NCI-H187 (cell line): ENCODE data around the gene TWIST2.

ENCODE experiments used
- DNase-seq, 2 experiments: peaks; one replicate each; lab custom pipeline; 2025; lab: John Stamatoyannopoulos, UW

Gene TWIST2

DNA sequence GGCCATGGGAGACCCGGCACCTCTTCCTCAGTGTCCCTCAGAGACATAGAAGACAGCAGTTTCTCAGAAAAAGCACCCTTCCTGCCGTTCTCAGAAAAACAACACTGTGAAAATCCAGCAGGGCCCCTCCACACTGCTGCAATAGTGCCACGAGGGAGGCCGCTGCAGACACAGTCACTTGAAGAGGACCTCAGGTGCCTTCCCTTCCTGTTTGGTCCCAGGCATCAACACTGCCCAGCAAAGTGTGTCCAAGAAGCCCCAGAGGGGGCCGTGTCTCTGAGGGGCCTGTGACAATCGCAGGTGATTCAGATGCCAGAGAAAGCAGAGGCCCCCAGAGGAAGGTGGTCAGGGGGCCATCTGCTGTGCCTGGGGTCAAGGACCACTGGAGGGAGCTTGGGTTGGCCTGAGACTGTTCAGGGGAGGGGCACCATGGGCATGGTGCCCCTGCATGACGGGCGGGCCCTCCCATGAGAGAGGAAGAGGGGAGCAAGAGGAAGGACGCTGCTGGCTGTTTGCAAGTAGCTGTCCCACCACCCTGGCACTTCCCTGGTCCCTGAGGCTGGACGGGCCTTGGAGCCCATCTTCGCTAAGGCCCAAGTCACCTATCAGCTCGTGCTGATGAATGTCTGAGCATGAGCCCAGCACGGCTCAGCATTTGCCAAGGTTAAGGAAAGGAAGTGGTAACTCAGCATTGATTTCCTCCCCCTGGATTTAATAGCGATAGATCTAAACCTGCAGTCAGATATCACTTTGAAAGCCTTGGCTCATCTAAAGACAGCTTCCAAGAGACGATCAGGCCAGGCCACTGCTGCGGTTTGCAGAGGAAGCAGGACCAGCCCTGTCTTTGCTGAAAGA, 9.1 kb downstream of the TWIST2 start:
- DNase-seq = no peak

DNA sequence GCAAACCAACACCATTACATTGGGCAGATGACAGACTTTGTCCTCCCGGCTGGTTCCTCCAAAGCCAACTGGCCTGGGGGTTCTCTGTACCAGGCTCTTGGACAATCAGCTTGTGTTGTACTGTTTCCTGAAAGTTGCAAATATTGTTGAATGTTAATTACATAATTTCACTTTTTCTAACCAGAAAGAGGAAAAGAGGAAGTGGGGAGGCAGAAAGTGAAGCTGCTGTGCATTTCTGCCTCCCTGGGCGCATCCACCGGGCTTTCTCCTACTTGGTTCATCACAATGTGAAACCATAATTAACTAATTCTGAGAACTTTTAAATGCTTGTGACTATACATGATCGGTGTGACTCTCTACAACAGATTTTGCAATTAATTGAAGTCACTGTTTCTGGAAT, 10.1 kb downstream of the TWIST2 start:
- DNase-seq = no peak

DNA sequence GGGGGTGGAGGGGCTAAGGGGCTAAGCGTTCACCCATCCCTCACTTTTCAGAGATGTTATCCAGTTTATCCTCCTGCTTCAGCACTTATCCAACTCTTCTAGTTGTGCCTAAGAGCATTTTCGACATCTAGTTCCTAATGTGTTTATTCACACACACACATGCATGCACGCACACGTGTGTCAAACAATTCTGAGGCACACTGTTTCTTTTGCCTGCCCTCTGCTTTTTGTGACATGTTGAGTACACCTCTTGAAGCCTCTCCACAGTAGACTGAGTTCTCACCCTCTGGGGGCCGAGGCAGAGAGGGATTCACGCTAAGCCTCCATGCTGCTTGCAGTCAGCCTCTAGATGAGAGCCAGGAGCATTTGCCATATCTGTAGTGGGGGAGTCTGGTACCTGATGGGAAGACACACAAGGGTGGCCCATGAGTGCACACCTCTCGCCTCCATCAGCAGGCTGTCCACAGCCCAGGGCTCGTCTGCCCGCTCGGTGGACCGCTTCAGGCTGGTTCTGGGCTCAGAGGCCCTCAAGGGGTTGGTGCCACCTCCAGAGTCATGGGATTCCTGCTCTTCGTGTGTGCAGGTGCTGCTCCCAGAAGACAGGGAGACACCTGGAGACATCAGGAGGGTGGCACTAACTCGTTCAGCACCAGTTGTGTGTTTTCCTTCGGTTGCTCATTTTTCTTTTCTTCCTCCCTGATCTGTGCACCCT, 11.9 kb downstream of the TWIST2 start:
- no peak for DNase-seq

DNA sequence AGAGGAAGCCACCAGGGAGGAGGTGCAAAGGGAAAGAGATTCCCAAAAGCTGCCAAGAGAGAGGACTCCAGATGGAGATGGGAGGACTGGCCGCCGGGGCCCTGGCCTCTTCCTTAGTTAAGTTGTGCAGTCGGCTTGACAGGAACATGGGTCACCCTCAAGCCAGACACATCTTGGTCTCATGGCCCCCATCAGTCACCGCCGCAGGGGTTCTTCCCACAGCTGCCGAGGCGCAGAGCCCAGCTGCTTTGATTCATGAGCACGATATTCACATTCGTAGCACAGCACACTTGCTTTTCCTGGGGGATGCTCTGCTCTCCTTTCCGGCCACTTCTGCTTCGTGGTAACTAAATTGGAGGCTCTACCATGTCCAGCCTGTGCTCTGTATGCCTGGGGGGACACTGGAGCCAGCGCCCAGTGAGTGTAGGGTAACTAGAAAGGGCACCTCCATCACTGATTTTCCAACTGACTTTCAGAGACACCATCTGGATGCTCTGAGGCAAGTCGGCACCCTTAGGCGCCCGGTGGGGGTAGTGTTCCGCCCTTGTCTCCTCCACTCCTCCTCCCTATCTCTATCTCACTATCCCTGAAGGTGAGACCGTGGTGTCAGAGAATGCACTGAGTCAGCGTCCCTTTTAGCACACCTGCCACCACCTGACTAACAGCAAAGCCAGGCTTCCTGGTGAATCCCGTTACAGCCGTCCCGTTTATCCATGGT, 13.3 kb downstream of the TWIST2 start:
- no peak for DNase-seq

DNA sequence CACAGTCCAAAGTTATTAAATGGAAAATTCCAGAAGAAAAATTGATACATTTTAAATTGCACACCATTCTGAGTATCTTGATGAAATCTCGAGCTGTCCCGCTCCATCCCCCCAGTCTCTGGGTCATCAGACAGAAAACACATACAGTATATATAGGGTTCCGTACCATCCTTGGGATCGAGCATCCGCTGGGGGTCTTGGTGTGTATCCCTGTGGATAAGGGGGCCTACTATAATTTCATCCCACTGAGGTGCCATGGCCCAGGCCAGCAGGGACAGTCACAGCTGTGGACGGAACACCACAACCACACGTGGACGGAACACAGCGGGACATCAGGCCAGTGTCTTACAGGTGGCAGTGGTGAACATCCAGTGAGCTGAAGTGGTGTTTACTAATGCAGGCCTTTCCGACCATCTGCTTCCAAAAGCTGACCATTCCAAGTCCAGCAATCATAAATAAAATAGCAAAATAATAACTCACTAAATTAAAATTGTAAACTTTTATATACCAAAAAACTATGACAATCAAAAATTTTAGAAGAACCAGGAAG, 14.0 kb downstream of the TWIST2 start:
- no peak for DNase-seq

DNA sequence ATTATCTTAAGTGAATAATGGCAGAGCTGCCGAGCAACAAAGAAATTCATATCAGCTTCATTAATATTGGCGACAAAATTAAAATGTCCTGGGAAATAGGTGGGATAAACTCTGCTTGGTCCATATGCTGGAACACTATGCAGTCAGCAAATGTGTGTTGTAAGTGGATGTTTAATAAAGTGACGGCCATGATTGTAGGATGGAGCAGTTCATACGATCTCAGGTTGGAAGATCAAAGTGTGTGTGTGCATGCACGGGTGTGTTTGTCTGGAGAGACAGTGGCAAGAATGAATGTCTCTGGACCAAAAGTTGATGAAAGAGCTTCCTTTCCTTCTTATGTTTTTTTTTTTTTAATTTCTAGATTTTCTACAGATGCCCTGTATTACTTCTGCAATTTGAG, 14.8 kb downstream of the TWIST2 start:
- no peak for DNase-seq

DNA sequence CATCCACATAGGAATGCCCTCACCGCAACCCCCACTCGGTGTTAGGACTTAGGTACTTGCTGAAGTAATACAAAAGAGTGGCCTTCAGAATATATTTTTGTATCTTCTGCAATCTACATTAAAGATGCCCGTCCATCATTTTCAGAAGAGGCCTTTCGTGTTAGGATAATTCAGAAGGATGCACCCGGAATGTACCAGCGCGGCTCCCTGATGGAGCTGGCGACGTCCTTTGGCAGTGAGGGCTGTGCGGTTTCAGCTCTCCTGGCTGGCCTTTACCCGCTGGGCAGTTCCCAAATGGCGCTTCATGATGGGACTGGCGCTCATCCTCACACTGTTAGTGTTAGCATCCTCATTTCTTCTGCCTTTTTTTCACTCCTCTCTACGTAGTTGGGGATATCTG, 15.3 kb downstream of the TWIST2 start:
- DNase-seq = no peak

DNA sequence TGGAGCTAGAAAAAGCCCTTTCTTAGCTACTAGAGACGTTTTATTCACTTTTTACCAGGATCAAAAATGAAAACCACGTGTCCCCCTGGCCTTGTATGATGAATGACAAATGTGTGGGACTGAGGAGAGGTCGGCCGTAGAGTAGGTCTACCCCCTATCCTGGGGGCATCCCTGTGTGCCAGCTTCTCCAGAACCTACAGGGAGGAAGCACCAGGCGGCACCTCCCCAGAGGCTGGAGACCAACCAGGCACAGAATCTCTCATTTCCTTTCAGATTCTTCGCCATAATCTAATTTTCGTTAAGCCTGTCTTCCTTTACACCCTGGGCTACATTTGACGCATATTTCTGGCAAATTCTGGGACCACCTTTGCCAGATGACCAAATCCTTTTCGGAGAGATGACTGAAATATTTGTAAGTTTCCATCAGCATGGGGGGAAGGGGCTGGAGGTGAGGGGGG, 15.9 kb downstream of the TWIST2 start:
- no peak for DNase-seq

DNA sequence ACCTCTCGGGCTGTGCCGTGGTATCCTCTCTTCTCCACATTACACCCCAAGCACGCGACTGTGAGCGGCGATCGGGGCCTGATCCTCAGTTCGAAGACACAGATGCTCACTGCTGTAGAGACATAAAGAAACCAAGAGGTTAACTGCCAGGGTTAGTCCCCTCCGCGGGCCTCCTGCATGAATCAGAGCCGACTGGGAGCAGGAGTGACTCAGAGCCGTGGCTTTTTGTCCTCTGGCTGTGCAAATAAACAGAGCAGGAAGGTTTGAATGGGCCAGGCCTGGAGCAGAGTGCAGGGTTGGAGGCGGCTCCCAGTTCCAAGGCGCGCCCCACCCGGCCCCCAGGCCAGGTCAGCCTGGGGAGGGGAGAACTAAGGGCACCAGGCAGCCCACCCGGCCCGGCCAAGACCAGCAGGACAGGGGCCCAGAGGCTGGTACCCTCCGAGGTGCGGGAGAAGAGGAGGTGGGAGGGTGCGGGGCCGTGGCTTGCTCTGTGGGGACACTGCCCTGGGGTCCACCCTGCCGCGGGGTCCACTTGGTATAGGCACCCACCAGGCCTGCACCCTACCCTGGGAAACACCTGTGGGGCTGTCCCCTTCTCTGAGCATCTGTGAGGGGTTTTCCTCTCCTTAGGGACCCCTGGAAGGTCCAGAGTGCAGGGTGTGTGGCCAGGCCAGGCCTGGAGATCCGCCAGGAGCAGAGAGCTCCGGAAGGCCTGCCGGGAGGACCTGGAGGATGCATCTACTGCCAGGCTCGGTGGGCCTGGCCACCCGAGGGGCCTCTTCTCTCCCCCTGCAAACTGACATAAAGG, 16.5 kb downstream of the TWIST2 start:
- DNase-seq = no peak

DNA sequence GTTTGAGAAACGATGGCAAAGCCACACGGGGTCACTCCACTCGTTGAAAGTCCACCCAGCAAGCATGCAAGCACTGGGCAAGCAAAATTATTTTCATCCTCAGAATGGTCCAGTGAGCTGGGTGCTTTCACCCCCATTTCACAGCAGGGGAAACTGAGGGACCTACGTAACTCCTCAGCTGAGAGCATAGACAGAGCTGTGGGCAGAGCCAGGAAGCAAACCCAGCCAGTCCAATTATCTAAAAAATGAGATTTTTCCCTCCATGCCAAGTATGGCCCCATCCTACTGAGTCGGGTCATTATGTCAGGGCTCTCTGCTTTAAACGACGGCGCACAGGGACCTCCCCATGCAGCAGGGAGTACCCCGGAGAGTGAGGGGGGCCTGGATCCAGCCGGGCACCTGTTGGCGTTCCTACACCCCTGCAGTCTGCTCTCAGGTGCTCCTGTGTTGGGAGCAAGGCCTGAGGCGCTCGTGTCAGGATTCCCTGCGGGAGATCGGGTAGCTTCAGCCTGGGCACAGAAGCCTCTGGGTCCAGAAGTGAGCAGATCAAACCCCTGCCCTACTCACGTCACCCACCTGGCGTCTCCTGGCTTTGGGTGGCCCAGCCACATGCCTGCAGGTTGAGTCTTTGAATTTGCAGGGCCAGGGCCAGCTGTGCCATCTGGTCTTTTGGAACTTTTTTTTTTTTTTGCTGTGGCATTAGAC, 17.3 kb downstream of the TWIST2 start:
- DNase-seq = no peak

DNA sequence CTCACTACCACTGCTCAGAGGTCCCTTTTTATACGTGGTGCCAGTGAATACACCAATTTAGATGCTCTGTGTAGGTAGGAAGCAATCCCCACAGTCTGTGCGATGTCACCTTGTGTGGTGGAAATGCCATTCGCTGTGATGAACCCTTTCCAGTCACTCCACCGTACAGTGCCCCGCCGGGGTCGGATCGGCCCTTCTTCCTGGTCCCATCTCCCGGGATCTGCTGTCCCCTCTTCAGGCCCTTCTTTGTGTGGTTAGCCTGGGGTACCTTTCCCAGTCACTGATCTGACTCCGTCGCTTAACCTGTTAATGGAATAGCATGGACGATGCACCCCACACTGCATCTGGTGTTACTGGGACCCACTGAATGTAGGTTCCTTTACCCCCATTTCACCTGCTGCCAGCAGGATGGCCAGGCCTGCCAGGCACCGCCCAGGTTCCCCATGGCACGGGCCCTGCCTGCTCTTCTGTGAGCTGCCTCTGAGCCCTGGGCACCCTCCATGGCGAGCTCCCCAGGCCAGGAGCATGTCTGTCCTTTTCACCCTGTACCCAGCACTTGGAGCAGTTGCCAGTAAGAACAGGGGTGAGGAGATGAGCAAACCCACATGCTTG, 18.0 kb downstream of the TWIST2 start:
- no peak for DNase-seq

DNA sequence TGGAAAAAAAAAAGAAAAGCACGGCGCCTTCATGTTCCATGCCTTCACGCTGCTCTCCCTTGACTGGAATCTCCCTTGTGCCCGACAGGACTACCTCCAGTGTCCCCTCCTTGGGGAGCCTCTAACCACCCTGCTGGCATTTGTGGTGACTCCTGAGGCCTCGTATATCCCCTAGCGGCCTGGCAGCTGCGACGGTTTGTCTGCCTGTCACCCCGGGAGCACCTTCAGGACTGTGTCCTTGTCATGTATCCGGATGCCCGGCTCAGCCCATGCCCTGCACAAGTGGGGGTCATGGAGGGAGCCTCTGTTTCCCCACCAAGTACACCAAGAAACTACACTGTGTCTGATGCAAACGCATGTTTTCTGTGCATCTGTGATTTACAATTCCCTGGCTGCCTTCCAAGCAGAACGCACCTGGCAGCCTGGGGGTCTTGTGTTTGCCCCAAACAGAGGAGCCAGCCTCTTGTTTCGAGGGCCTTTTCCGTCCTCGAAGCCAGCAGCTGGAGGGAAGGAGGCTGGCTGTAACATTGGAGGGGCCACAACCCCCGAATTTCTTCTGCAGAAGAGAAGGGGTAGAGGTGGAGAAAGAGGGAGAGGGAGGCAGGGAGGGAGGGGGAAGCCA, 18.9 kb downstream of the TWIST2 start:
- DNase-seq = no peak

DNA sequence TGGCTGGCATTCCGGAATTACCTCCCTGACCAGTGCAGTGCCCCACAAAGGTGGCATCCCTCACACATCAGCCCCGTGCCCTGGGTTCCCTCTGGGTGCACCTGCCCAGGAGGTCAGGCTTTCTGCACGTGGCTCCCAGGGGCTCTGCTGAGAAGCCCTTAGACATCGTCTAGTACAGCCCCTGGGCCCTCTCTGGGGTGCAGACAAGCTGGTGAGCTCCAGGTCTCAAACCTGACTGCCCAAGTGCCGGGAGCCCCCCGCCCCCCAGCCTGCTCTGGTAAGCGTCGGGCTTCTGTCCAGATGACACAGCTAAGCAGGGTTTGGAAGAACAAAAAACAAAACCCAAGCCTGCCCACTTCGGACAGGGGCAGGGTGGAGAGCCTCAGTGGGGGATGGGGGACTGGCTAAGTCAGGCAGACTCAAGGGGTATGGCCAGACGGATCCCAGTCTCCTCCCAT, 20.2 kb downstream of the TWIST2 start:
- DNase-seq = no peak

DNA sequence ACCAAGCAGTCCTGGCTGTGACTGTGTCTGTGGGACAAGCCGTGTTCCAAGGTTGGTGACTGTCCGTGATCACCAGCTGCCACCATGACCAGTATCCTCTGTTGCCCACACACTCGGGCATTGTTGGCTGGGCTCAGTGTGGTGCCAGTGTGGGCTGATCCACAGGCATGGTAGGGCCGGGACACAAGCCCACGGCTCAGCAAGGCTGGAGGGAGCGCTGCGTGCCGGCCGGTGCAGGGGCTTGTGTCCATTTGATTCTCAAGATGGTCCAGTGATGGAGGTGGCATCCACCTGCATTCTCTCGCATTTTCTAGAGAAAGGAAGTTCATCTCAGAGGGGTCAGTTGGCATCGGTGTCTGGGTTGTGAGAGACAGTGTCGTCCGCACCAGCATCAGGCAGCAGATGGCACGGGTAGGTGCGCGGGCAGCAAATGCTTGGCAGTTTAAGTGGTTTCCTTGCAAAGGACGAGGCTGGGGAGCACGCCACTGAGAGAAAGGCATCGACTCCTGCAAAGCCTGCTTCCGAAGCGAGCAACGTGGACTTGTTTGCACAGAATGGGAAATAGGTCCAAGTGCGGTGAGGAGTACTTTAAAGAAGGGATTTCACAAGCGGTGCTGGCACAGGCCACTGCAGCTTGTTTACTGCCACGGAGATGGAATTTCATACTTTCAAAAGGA, 20.9 kb downstream of the TWIST2 start:
- DNase-seq = no peak

DNA sequence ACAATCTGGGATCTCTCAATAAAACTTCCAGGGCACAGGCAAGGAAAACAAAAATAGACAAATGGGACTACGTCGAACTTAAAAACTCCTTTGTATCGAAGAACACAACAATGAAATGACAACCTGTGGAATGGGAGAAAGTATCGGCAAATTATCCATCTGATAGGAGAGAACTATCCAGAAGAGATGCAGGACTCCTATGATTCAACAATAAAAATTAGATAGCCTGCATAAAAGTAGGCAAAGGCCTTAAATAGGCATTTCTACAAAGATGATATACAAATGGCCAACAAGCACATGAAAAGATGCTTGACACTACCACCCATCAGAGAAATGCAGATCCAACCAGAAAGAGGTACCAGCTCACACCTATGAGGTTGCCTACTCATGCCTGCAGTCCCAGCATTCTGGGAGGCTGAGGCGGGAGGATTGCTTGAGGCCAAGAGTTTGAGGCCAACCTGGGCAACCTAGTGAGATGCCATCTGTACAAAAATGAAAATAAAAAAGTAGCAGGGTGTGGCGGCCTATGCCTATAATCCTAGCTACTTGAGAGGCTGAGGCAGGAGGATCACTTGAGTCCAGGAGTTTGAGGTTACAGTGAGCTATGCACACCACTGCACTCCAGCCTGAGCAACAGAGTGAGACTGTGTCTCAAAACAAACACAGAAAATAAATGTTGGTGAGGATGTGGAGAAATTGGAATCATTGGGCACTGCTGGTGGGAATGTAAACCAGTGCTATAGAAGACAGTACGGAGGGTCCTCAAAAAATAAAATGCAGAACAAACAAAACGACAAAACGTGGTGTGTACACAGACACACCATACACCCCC, 21.6 kb downstream of the TWIST2 start:
- DNase-seq = no peak

DNA sequence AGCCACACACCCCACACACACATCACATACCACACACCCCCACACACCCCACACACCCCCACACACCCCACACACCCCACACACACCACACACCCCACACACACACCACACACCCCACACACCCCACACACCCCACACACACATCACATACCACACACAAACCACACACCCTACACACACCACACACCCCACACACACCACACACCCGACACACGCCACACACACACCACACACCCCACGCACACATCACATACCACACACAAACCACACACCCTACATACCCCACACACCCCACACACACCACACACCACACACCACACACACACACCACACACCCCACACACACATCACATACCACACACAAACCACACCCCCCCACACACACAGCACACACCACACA, 22.4 kb downstream of the TWIST2 start:
- DNase-seq = no peak

DNA sequence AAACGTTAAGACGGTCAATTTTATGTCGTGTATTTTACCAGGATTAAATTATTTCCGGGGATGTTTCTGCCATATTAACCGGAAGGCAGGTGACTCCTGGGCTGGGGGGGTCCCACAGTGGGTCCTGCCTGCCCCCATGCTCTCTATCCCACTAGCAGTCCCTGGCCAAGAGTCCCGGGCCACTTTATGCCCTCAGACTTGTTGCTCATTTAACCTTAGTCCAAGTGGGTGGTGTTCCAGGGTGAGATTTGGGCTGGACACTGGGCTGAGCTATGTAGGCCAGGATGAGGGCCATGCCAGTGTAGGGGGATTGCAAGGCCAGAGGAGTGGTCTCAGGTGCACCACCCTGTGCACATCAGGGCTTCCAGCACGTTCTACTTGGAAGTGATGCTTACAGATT, 24.1 kb downstream of the TWIST2 start:
- no peak for DNase-seq

DNA sequence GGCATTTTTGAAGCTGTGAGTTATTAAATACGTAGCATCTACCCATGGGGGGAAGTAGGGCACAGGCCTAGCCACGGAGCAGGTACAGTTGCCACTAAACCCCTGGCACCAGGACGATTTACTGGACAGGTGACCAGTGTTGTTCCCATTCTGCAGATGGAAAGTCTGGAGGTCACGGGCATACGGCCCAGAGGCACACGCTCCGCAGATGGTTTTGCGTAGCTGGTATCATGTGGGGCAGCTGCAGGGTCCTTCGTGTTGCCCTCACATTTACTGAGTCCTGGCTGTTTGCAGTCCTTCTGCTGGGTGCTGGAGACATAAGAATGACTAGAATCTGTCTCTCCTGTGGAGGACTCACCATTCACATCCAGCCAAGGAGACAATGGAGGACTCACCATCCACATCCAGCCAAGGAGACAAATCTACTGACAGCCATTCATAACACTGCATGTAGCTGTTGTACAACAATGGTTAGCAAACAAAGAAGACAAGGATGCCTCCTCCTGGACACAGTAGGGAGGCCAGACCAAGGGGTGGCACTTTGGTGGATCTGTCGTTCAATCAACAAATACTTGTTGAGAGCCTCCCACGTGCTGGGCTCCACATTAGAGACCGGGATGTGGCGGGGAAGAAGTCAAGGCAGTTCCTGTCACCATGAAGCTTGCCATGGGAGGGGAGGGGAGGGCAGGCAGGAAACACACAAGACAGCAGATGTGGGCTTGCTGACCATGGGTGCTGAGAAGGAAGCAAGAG, 24.9 kb downstream of the TWIST2 start:
- no peak for DNase-seq
